AG04450 (cell line): ENCODE data around the gene OPN4. TPM values are rescaled to one million over a fixed set of nuclear protein-coding genes. Genes with fewer than 3 reads are reported as not detected.

Experiments used
- CTCF ChIA-PET: fragments of 300-600, 350-600 bp; formaldehyde crosslinking; extraction: SDS; loops from one replicate; lab custom pipeline; 2022; ENCODE audit warnings: antibody characterized with exemption, inconsistent platforms; lab: Charles Lee
- POLR2A ChIA-PET: fragments of 350-600 bp; formaldehyde crosslinking; extraction: SDS; loops from one replicate; lab custom pipeline; 2021; ENCODE audit warnings: antibody characterized with exemption, inconsistent platforms; lab: Yijun Ruan, JAX
- DNase-seq: peaks from one replicate; pipeline ENCODE4 v3.0.0-alpha.2; 2011; ENCODE audit warnings: low read depth, low spot score
- H3K27ac ChIP-seq: one replicate; pipeline ENCODE4 v1.5.1; 2012; ENCODE audit warnings: low read depth, low read length, control low read depth
- H3K27me3 ChIP-seq: one replicate; pipeline ENCODE4 v1.6.0; 2012; ENCODE audit warnings: low read length; ENCODE audit not compliant: control insufficient read depth, insufficient read depth
- H3K4me3 ChIP-seq: 2 replicates; pipeline ENCODE4 v1.5.1; 2011; ENCODE audit warnings: mild to moderate bottlenecking, low read depth, low read length, control low read depth
- H3K9me3 ChIP-seq: 2 replicates; pipeline ENCODE4 v1.5.1; 2012; ENCODE audit warnings: low read length; ENCODE audit not compliant: control insufficient read depth, insufficient read depth
- polyA plus RNA-seq: library from polyadenylated mRNA; depleted of rRNA; stranded (reverse); fragments of >200 nt; gene quantifications from 2 replicates; pipeline ENCODE4 v1.2.3, GENCODE V29; 2011
- TF ChIP-seq, protein P1 (sequence below): IDR thresholded peaks from 2 replicates; pipeline ENCODE4 v1.5.1; 2011; ENCODE audit warnings: low read depth, low read length, control low read depth, inconsistent platforms

The OPN4 gene
- polyA plus RNA-seq, 1 experiment: not detected

DNA sequence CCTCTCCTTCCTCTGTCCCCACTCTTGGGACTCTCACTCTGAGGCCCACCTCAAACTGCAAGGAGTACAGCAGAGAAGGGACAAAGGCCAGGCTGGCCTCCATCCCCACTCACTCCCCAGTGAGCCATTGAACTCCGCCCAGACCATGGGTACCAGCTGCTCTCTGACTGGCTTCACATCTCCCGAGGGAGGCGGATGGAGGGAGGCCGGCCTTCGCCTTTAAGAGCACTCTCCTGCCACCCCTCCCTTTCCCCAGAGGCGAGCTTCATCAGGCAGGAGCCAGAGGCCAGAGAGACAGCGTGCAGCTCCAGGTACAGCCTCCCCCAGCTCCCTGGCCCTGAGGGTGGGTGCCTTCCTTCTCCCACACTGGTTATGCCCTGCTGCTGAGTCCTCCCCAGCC is 12.2 kb downstream of the OPN4 start:
- H3K27ac ChIP-seq: no peak overlapping the region
- H3K4me3 ChIP-seq: no peak overlapping the region
- peaks cover 3% of the 10 kb centered on the region for H3K27me3 ChIP-seq
- ChIA-PET CTCF (no interaction called here), POLR2A (no interaction called here)
- TF ChIP-seq, protein P1, sequence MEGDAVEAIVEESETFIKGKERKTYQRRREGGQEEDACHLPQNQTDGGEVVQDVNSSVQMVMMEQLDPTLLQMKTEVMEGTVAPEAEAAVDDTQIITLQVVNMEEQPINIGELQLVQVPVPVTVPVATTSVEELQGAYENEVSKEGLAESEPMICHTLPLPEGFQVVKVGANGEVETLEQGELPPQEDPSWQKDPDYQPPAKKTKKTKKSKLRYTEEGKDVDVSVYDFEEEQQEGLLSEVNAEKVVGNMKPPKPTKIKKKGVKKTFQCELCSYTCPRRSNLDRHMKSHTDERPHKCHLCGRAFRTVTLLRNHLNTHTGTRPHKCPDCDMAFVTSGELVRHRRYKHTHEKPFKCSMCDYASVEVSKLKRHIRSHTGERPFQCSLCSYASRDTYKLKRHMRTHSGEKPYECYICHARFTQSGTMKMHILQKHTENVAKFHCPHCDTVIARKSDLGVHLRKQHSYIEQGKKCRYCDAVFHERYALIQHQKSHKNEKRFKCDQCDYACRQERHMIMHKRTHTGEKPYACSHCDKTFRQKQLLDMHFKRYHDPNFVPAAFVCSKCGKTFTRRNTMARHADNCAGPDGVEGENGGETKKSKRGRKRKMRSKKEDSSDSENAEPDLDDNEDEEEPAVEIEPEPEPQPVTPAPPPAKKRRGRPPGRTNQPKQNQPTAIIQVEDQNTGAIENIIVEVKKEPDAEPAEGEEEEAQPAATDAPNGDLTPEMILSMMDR: no peak
- DNase-seq: no peak
- no peaks in the 10 kb centered on the region; the same call in 1 of the 2 replicates for H3K9me3 ChIP-seq

DNA sequence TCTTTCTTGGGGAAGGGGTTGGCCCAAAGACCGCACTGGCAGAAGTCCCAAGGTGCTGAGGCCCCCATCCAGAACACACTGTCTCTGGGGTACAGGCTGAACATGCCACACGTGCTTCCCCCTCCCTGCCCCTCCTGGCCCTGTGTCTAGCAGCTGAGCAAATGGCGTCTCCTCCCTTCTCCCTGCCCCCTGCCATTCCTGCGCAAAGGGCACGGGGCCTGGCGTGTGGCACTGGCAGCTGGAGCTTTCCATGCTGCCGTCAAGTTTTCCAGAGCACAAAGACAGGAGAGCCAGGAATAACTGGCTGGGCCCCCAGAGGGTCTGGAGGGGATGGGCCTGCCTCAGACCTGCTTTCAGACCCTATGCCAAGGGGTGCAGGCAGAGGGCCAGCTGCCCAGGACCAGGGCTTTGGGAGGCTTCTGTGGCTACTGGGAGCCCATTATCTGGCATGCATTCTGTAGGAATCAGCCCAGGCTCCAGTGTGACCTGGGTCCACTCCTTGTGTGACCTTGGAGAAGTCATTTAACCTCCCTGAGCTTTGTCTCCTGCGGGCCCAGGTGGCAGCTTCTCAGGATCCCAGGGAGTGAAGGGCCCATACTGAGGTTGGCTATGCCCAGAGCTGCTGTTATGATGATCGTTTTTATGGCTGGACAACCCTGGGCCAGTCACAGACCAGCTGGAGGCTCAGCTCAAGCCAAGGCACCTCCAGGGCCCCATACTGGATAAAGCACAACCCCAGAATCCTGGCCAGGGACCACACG is 13.3 kb downstream of the OPN4 start:
- H3K9me3 ChIP-seq: no peaks in the 10 kb centered on the region; the same call in 1 of the 2 replicates
- H3K27ac ChIP-seq: peak overlapping the region; percentile 11
- no peak overlapping the region for H3K4me3 ChIP-seq
- CTCF ChIA-PET: interaction anchor here (0.5 to 1.0 kb wide), 4 partner anchors 11 to 272 kb away, joined by 3 to 4 read pairs (median 3); no protein-coding TSS in a partner anchor
- DNase-seq: no peak
- POLR2A ChIA-PET: no interaction called here
- TF ChIP-seq, protein P1: no peak
- peaks cover 3% of the 10 kb centered on the region for H3K27me3 ChIP-seq

DNA sequence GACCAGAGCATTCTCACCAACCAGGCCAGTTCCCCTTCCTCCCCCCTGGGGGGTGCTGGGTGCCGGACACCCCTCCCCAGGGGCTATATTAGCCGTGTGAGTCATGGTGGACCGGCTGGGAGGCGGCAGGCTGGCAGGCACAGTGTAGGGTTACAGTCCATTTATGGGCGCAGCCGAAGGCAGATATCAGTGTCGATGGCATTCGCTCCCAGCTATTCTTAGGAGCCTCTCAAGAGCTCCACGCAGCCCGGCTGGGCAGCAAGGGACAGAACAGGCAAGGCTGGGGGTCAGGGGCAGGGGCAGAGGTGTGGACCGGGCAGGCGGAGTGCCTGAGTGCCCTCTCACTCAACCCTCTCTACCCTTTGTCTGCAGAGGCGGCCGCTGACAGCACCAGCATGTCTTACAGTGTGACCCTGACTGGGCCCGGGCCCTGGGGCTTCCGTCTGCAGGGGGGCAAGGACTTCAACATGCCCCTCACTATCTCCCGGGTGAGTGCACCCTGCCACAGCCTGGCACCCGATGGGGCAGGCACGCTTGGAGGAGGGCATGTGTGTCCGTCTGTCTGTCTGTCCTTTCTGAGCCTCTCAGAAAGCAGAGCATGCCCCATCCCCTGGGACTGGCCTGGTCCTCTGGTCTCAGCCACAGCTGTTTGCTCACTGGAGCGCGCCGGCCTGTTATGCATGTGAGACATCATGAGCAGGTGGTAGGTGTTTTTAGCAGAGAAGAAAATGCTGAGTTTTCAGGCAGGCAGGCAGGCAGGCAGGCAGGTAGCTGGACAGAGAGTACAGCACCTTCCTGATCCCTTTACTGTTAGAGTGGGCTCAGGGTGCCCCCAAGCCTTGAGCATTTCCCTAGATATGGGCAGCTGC is 14.2 kb downstream of the OPN4 start, which contains the start of gene LDB3:
TSS of gene LDB3 (plus strand) at position 215 of the 869 bp plus-strand sequence. CDS start at position 396, 181 bp downstream.
- POLR2A ChIA-PET: no interaction called here
- H3K27ac ChIP-seq: peak within 1 kb of the TSS; percentile 11
- CTCF ChIA-PET: interaction anchor here (0.5 to 1.0 kb wide), 3 partner anchors 10 to 25 kb away, joined by 3 read pairs; no protein-coding TSS in a partner anchor
- H3K4me3 ChIP-seq: peak within 1 kb of the TSS; percentile 7; the same call in 1 of the 2 replicates
- no peak for DNase-seq
- H3K27me3 ChIP-seq: no peaks in the 10 kb centered on the region
- TF ChIP-seq, protein P1: no peak
- no peaks in the 10 kb centered on the region; the same call in 1 of the 2 replicates for H3K9me3 ChIP-seq

DNA sequence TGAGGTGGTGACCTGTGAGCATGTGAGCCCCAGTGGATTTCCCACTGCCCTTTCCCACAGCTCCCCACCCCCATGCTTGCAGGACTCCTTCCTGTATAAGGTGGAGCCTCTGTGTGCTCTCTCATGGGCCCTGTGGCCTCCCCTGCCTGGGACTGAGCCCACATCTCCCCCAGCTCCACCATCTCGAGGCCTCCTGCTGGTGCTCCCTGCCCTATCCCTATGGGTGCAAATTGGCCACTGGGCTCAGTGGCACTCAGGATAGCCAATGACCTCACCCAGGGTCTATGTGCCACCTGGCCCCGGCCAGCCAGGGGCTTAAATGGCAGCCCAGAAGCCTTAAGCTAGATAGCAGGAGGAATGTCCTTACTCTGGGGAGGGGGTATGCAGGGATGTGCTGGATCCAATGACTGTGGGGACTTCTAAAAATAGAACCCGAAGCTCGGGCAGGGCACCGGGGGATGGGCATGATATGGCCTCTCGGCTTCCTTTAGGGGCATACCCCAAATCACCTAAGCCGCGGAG is 16.0 kb downstream of the OPN4 start:
- CTCF ChIA-PET: no interaction called here

More for the DNA sequence above, 16.0 kb downstream of the OPN4 start:
- TF ChIP-seq, protein P1: no peak
- Histone ChIP-seq H3K27ac (no peak overlapping the region), H3K4me3 (no peak overlapping the region), H3K27me3 (peaks cover 3% of the 10 kb centered on the region), H3K9me3 (no peaks in the 10 kb centered on the region; the same call in 1 of the 2 replicates)
- POLR2A ChIA-PET: no interaction called here
- DNase-seq: no peak
